HL-60 (cell line): Measurements from ENCODE around the gene KRT4.

ENCODE experiments used
- DNase-seq, 2 experiments: peaks; one replicate each; pipeline ENCODE4 v3.0.0-alpha.2; 2010 to 2020; ENCODE audit warnings: low read depth in 1 of 2, low spot score in 1 of 2
- H3K27ac ChIP-seq: fragments of 250-450 bp; sonication (Bioruptor Pico); replicated peaks from 2 replicates; pipeline ENCODE4 v1.5.1; 2020; ENCODE audit warnings: mild to moderate bottlenecking, moderate library complexity
- H3K27me3 ChIP-seq: fragments of 250-450 bp; sonication (Bioruptor Pico); 2 replicates; pipeline ENCODE4 v1.5.1; 2021; ENCODE audit warnings: mild to moderate bottlenecking, moderate library complexity; ENCODE audit not compliant: insufficient read depth, poor library complexity, severe bottlenecking
- H3K4me3 ChIP-seq: replicated peaks from 2 replicates; pipeline ENCODE4 v1.5.1; 2011; ENCODE audit warnings: mild to moderate bottlenecking, control low read depth, low read length; ENCODE audit not compliant: insufficient read depth
- CTCF ChIP-seq: IDR thresholded peaks from one replicate; pipeline ENCODE4 v1.5.1; 2011; ENCODE audit warnings: low read length, control low read depth, inconsistent platforms; ENCODE audit not compliant: insufficient read depth
- GABPA ChIP-seq: IDR thresholded peaks from 2 replicates; pipeline ENCODE4 v1.6.1; 2012; ENCODE audit warnings: low read depth
- POLR2AphosphoS5 ChIP-seq: IDR thresholded peaks from 2 replicates; pipeline ENCODE4 v1.6.1; 2012; ENCODE audit warnings: low read depth
- REST ChIP-seq: IDR thresholded peaks from 2 replicates; pipeline ENCODE4 v1.6.1; 2012; ENCODE audit warnings: low read depth; ENCODE audit not compliant: insufficient replicate concordance
- SPI1 ChIP-seq: IDR thresholded peaks from 2 replicates; pipeline ENCODE4 v1.6.1; 2012; ENCODE audit warnings: low read depth, mild to moderate bottlenecking, borderline replicate concordance

KRT4 gene

GRCh38 chr12:52832451-52832850 is 18.5 kb upstream of the KRT4 start:
- TF ChIP-seq SPI1 (no peak), REST (no peak), GABPA (no peak), CTCF (no peak), POLR2AphosphoS5 (no peak)
- no peak overlapping the region for H3K27ac ChIP-seq
- DNase-seq = no peak
- H3K4me3 ChIP-seq = no peak overlapping the region
- H3K27me3 ChIP-seq = no peaks in the 10 kb centered on the region

GRCh38 chr12:52831251-52831650 is 17.3 kb upstream of the KRT4 start:
- no peaks in the 10 kb centered on the region for H3K27me3 ChIP-seq
- TF ChIP-seq REST = no peak
- no peak overlapping the region for H3K4me3 ChIP-seq
- no peak overlapping the region for H3K27ac ChIP-seq
- no peak for DNase-seq

- Histone ChIP-seq H3K27me3 (no peaks in the 10 kb centered on the region), H3K4me3 (no peak overlapping the region), H3K27ac (no peak overlapping the region)
- TF ChIP-seq REST (no peak), SPI1 (no peak), GABPA (no peak), CTCF (no peak), POLR2AphosphoS5 (no peak)
- no peak for DNase-seq
These were observed 16.3 kb upstream of the KRT4 start for GRCh38 chr12:52829986-52830770.
